ENCODE measurements around the gene GPC6. TPM values are rescaled to one million over a fixed set of nuclear protein-coding genes. Genes with fewer than 3 reads are reported as not detected.

Gene GPC6
- total RNA-seq, 1 donor = 77.8 TPM

- Histone ChIP-seq H3K9me3 (ENCODE audit: low read depth, low read length) (no peaks in the 10 kb centered on the region), H3K4me3 (ENCODE audit: insufficient read depth, low read length) (no peak overlapping the region), H3K27ac (ENCODE audit: low read depth, low read length) (no peak overlapping the region), H3K4me1 (ENCODE audit: insufficient read depth, low read length) (no peaks in the 10 kb centered on the region), H3K79me2 (ENCODE audit: insufficient read depth, low read length) (no peaks in the 10 kb centered on the region), H2AFZ (ENCODE audit: low read length) (no peak overlapping the region), H3K36me3 (ENCODE audit: insufficient read depth, low read length) (no peaks in the 10 kb centered on the region), H4K20me1 (ENCODE audit: insufficient read depth, low read length) (no peaks in the 10 kb centered on the region), H3K27me3 (ENCODE audit: insufficient read depth, low read length) (no peaks in the 10 kb centered on the region), H3K4me2 (ENCODE audit: insufficient read depth, low read length) (no peak overlapping the region)
- no peak for DNase-seq (ENCODE audit: insufficient read length, low spot score, missing footprints)
- no peak for TF ChIP-seq CTCF (IDR thresholded peaks at IDR 0.05; ENCODE audit: extremely low read depth, low read depth, low read length)
Measured at GRCh38 chr13:94399812-94400211, 1173.2 kb downstream of the GPC6 start.

GRCh38 chr13:94400874-94401273 lies 1174.3 kb downstream of the GPC6 start:
- Histone ChIP-seq H3K4me1 (ENCODE audit: insufficient read depth, low read length) (no peaks in the 10 kb centered on the region), H3K36me3 (ENCODE audit: insufficient read depth, low read length) (no peaks in the 10 kb centered on the region), H3K79me2 (ENCODE audit: insufficient read depth, low read length) (no peaks in the 10 kb centered on the region), H3K4me2 (ENCODE audit: insufficient read depth, low read length) (no peak overlapping the region), H3K9me3 (ENCODE audit: low read depth, low read length) (no peaks in the 10 kb centered on the region), H3K4me3 (ENCODE audit: insufficient read depth, low read length) (no peak overlapping the region), H2AFZ (ENCODE audit: low read length) (no peak overlapping the region), H3K27me3 (ENCODE audit: insufficient read depth, low read length) (no peaks in the 10 kb centered on the region), H4K20me1 (ENCODE audit: insufficient read depth, low read length) (no peaks in the 10 kb centered on the region), H3K27ac (ENCODE audit: low read depth, low read length) (no peak overlapping the region)
- DNase-seq (ENCODE audit: insufficient read length, low spot score, missing footprints) = no peak
- no peak for TF ChIP-seq CTCF (IDR thresholded peaks at IDR 0.05; ENCODE audit: extremely low read depth, low read depth, low read length)

GRCh38 chr13:94408314-94409036 lies 1181.9 kb downstream of the GPC6 start:
- Histone ChIP-seq H3K27ac (ENCODE audit: low read depth, low read length) (no peak overlapping the region), H4K20me1 (ENCODE audit: insufficient read depth, low read length) (no peaks in the 10 kb centered on the region), H3K9me3 (ENCODE audit: low read depth, low read length) (no peaks in the 10 kb centered on the region), H3K4me3 (ENCODE audit: insufficient read depth, low read length) (no peak overlapping the region), H3K36me3 (ENCODE audit: insufficient read depth, low read length) (no peaks in the 10 kb centered on the region), H3K27me3 (ENCODE audit: insufficient read depth, low read length) (no peaks in the 10 kb centered on the region), H3K4me1 (ENCODE audit: insufficient read depth, low read length) (peaks cover 13% of the 10 kb centered on the region), H3K4me2 (ENCODE audit: insufficient read depth, low read length) (no peak overlapping the region), H2AFZ (ENCODE audit: low read length) (no peak overlapping the region), H3K79me2 (ENCODE audit: insufficient read depth, low read length) (no peaks in the 10 kb centered on the region)
- no peak for TF ChIP-seq CTCF (IDR thresholded peaks at IDR 0.05; ENCODE audit: extremely low read depth, low read depth, low read length)
- DNase-seq (ENCODE audit: insufficient read length, low spot score, missing footprints) = no peak

GRCh38 chr13:94411747-94412146 lies 1185.1 kb downstream of the GPC6 start:
- peak; percentile 39 for DNase-seq (ENCODE audit: insufficient read length, low spot score, missing footprints)
- Histone ChIP-seq H3K9me3 (ENCODE audit: low read depth, low read length) (no peaks in the 10 kb centered on the region), H2AFZ (ENCODE audit: low read length) (no peak overlapping the region), H4K20me1 (ENCODE audit: insufficient read depth, low read length) (no peaks in the 10 kb centered on the region), H3K36me3 (ENCODE audit: insufficient read depth, low read length) (no peaks in the 10 kb centered on the region), H3K27ac (ENCODE audit: low read depth, low read length) (no peak overlapping the region), H3K4me2 (ENCODE audit: insufficient read depth, low read length) (peak overlapping the region; percentile 44), H3K27me3 (ENCODE audit: insufficient read depth, low read length) (no peaks in the 10 kb centered on the region), H3K79me2 (ENCODE audit: insufficient read depth, low read length) (no peaks in the 10 kb centered on the region), H3K4me1 (ENCODE audit: insufficient read depth, low read length) (peaks cover 19% of the 10 kb centered on the region), H3K4me3 (ENCODE audit: insufficient read depth, low read length) (no peak overlapping the region)
- TF ChIP-seq CTCF (IDR thresholded peaks at IDR 0.05; ENCODE audit: extremely low read depth, low read depth, low read length) = no peak

Data from osteoblast (primary cell).